Heart right ventricle (tissue), 16 donors: ENCODE results near the gene ADAMTS17. TPM values are rescaled to one million over a fixed set of nuclear protein-coding genes. Genes with fewer than 3 reads are reported as not detected.

Source experiments
- ATAC-seq, 8 donors: fragments of 200-7000 bp; cut with Tn5 transposase; one replicate each; pipeline ENCODE4 v1.9.1; 2020; ENCODE audit warnings: mild to moderate bottlenecking in 8 of 8, moderate library complexity in 8 of 8, moderate number of reproducible peaks in 1 of 8
- DNase-seq, 2 donors: peaks; one replicate each; pipeline ENCODE4 v3.0.0-alpha.2; 2020
- H3K27ac ChIP-seq, 10 donors: fragments of 200-600 bp; sonication (generic) in 2 of 10; one replicate each; pipeline versions ENCODE4 v1.5.0 to v1.8.0; 2020 to 2022; ENCODE audit warnings: mild to moderate bottlenecking in 3 of 10
- H3K27me3 ChIP-seq, 7 donors: fragments of 200-600 bp; one replicate each; pipeline ENCODE4 v1.8.0; 2021 to 2022; ENCODE audit warnings: mild to moderate bottlenecking in 2 of 7
- H3K36me3 ChIP-seq, 9 donors: fragments of 200-600 bp; sonication (generic) in 1 of 9; one replicate each; pipeline versions ENCODE4 v1.5.0 to v1.8.0; 2020 to 2022; ENCODE audit warnings: mild to moderate bottlenecking in 2 of 9
- H3K4me1 ChIP-seq, 9 donors: fragments of 200-600 bp; sonication (generic) in 1 of 9; one replicate each; pipeline versions ENCODE4 v1.5.0 to v1.8.0; 2020 to 2022; ENCODE audit warnings: mild to moderate bottlenecking in 4 of 9
- H3K4me3 ChIP-seq, 10 donors: fragments of 200-600 bp; sonication (generic) in 2 of 10; one replicate each; pipeline versions ENCODE4 v1.5.0 to v1.8.0; 2020 to 2022; ENCODE audit warnings: mild to moderate bottlenecking in 7 of 10, moderate library complexity in 2 of 10
- H3K9me3 ChIP-seq, 11 donors: fragments of 200-600 bp in 10 of 11; sonication (generic) in 2 of 11; one replicate each; pipeline versions ENCODE4 v1.5.0 to v1.8.0; 2013 to 2022; ENCODE audit warnings: mild to moderate bottlenecking in 2 of 11, control low read depth in 1 of 11, moderate library complexity in 1 of 11
- WGBS, 2 donors: extraction: QIAGEN DNeasy Blood & Tissue Kit; methylation state at CpG; one replicate each; pipeline ENCODE4 v1.1.7; 2013; ENCODE audit warnings: inconsistent platforms in 1 of 2; 5-methylcytosine and 5-hydroxymethylcytosine counted together
- intact Hi-C, 10 donors: fragments of 100-400 bp; cut with DNase I; formaldehyde crosslinking; loops; one replicate each; pipeline versions ENCODE4 v1.11.1 to v1.14.2; 2022
- polyA plus RNA-seq, 2 donors: library from polyadenylated mRNA; stranded (reverse); fragments of 200-250 nt; gene quantifications; one replicate each; pipeline ENCODE4 v1.2.3, GENCODE V29; 2013
- total RNA-seq, 10 donors: library from RNA; stranded (reverse); fragmentation: NEBNext Ultra II Directional in 3 of 10; extraction: Animal tissue kit (Norgen Biotek cat#: 25700) in 3 of 10; gene quantifications; one replicate each; pipeline versions ENCODE4 v1.2.1 to v1.2.4, GENCODE V29; 2021 to 2023
- TF ChIP-seq, protein P1 (sequence below), 9 donors: fragments of 200-600 bp; sonication (generic) in 2 of 9; IDR thresholded peaks; one replicate each; pipeline versions ENCODE4 v1.5.0 to v1.8.0; 2021 to 2022; ENCODE audit warnings: antibody characterized with exemption in 9 of 9, mild to moderate bottlenecking in 5 of 9, moderate library complexity in 1 of 9
- donor health status: Arrhythmogenic right ventricular cardiomyopathy.
- donor health status: ischemic (EF 13 %, LVEDD 7.1; RV severe dilation, severe dysfunction).
- donor health status: healthy with polysubstance abuse.
- donor health status: DM: no; HTN: yes; CAD: no.
- donor health status: DM: no; HTN: no; CAD: no.
- donor health status: ischemic (EF 25% LVEDD 6.9; RV normal size, moderate dysfunction).
- donor health status: ischemic (EF 25% LVEDD 5.7; RV mildly dilated, moderate dysfunction).
- donor health status: healthy.
- donor health status: DM: yes; HTN: yes; CAD: no.
- donor health status: Ischemic cardiomyopathy.
- donor health status: ischemic (EF 35%, LVEDD 5.7; RV mildly dilated, moderate dysfunction).
- donor health status: nonischemic (EF 11% LVEDD 7.7; RV severe dilation, severe dysfunction).
- donor health status: DM: yes; HTN: yes; CAD: no.
- donor health status: PGD.
- donor health status: ischemic (EF 29% LVEDD 5.4; RV normal size, mild dysfunction).
- donor health status: nonischemic (EF 23%, LVEDD 6.1; RV moderate dilation, normal function).

Gene ADAMTS17
- total and polyA plus RNA-seq, 12 donors: 0.47 to 5.0 (median 1.2) TPM

DNA sequence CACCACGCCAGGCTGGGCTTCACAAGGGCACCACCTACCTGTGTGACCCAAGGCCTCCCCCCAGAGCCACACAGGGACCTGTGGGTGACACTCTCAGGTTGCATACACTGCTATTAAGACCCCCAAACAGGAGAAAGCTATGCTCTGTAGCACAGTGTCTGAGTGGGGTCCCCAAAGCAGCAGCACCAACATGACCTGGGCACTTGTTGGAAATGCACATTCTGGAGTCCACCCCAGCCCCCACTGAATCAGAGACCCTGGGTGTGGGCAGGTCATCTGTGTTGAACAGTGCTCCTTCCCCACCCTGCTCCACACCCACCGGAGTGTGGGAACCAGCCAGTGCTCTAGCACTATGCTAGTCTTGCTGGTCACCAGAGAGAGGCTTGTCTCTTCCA, 76.1 kb downstream of the ADAMTS17 start:
- TF ChIP-seq, protein P1, sequence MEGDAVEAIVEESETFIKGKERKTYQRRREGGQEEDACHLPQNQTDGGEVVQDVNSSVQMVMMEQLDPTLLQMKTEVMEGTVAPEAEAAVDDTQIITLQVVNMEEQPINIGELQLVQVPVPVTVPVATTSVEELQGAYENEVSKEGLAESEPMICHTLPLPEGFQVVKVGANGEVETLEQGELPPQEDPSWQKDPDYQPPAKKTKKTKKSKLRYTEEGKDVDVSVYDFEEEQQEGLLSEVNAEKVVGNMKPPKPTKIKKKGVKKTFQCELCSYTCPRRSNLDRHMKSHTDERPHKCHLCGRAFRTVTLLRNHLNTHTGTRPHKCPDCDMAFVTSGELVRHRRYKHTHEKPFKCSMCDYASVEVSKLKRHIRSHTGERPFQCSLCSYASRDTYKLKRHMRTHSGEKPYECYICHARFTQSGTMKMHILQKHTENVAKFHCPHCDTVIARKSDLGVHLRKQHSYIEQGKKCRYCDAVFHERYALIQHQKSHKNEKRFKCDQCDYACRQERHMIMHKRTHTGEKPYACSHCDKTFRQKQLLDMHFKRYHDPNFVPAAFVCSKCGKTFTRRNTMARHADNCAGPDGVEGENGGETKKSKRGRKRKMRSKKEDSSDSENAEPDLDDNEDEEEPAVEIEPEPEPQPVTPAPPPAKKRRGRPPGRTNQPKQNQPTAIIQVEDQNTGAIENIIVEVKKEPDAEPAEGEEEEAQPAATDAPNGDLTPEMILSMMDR (IDR thresholded peaks at IDR 0.05): no peak
- H3K36me3 ChIP-seq: no peaks in the 10 kb centered on the region
- H3K27ac ChIP-seq: no peak overlapping the region
- ATAC-seq (peak in 1 of 8 donors; percentile 22), DNase-seq (no peak)
- peaks cover 0 to 6% (median 0%) of the 10 kb centered on the region in 7 donors for H3K27me3 ChIP-seq
- intact Hi-C loops: loop anchor here in 1 of 10 donors (5.0 kb wide), 1 partner anchor 1558 kb away; no protein-coding TSS in a partner anchor
- no peak overlapping the region for H3K4me3 ChIP-seq
- H3K4me1 ChIP-seq: no peaks in the 10 kb centered on the region
- no peaks in the 10 kb centered on the region for H3K9me3 ChIP-seq
- 62 to 81% methylated on average over 2 of the region's 2 CpGs for WGBS, 2 donors

DNA sequence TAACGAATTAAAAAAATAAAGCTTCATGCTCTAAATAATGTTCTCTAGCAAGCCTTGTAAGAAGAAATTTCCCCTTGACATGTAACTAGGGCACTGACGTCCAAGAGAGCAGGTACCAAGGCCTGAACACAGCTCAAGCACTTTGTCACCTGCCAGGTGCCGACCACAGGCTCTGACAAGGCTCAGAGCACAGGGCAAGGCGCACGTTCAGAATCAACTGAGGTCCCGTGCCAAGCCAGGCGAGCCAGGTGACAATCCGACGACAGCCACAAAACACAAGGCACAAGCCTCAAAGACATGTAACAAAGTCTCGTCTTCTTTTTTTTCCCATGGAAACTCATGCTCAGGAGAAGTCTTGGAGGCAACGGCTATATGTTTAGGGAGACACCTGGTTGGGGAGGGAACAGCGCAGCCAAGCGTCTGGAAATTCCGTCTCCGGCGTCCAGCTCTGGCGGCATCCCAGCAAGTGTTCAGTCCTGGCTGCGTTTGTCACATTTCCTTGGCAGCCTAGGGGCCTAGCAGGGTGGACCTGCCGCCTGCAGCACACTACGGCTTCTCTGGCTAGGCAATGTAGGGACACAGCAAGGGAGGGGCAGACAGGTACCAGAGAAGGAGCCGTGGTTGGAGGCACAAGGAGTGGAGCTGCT, 76.7 kb downstream of the ADAMTS17 start:
- Histone ChIP-seq H3K9me3 (no peaks in the 10 kb centered on the region), H3K27me3 (peaks cover 0 to 6% (median 0%) of the 10 kb centered on the region in 7 donors), H3K27ac (no peak overlapping the region), H3K36me3 (no peaks in the 10 kb centered on the region), H3K4me3 (no peak overlapping the region), H3K4me1 (no peaks in the 10 kb centered on the region)
- intact Hi-C loops: loop anchor here in 1 of 10 donors (5.0 kb wide), 1 partner anchor 1558 kb away; no protein-coding TSS in a partner anchor
- peak in 2 of 8 donors; percentile 22 to 61 for ATAC-seq
- 75 to 80% methylated on average over 21 of the region's 21 CpGs for WGBS, 2 donors
- TF ChIP-seq, protein P1 (IDR thresholded peaks at IDR 0.05): no peak
- no peak for DNase-seq

DNA sequence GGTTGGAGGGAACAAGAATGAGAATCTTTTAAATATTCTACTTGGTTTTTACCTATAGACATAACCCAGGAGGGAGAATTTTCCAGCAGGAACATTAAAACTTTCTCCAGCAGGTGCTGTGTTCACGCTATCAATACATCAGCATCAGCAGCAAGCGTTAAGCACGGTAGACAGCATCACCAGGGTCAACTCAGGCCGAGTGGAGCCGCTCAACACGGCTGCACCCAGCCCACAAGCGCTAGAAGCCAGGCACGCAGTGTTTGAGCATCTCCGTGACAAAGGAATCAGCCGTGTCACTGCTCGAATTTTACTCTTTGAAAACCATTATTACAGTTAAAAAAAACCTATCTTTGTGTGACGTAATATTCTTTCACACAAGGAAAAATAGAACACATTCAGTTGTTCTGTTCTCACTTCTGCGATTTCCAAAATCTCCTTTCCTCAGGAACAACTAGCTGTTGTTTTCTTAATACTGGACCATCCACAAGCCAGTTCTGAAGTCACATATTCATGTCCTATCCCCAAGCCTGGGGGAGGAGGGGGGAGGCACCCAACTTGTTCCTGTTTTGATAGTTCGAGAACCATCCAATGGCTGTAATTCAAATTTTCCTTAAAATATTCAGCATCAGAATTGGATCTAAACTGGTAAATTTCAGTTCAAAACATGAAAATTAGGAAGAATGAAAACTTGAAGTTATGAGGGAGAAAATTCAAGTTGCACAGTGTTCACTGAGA, 77.9 kb downstream of the ADAMTS17 start:
- TF ChIP-seq, protein P1 (IDR thresholded peaks at IDR 0.05): no peak
- intact Hi-C loops: no loop called here
- H3K4me1 ChIP-seq: no peaks in the 10 kb centered on the region
- no peak overlapping the region for H3K4me3 ChIP-seq
- WGBS, 2 donors: 81 to 82% methylated on average over 14 of the region's 14 CpGs
- ATAC-seq: no peak
- peaks cover 0 to 6% (median 0%) of the 10 kb centered on the region in 7 donors for H3K27me3 ChIP-seq
- no peaks in the 10 kb centered on the region for H3K36me3 ChIP-seq
- H3K27ac ChIP-seq: no peak overlapping the region
- H3K9me3 ChIP-seq: no peaks in the 10 kb centered on the region
- no peak for DNase-seq

DNA sequence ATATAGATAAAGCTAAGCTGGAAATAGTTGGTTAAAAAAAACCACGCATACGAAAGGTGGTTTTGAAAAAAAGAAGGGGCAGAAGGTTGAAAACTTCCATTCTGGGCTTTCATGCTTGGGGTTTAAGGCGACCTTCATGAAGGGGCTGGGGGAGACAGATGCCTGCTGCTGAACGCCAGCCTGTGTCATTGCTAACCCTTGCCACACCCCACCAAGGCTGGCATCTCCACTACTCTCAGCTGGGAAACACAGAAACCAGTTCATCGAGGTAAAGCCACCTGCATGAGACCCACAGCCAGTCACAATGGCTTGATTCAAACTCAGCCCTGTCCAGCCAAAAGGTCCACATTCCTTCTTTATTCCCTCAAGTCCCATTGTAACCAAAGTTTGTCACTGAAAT, 78.7 kb downstream of the ADAMTS17 start:
- TF ChIP-seq, protein P1 (IDR thresholded peaks at IDR 0.05): no peak

More for the DNA sequence above, 78.7 kb downstream of the ADAMTS17 start:
- WGBS, 2 donors: 91 to 96% methylated on average over 5 of the region's 5 CpGs
- H3K4me1 ChIP-seq: no peaks in the 10 kb centered on the region
- H3K36me3 ChIP-seq: no peaks in the 10 kb centered on the region
- no peaks in the 10 kb centered on the region for H3K9me3 ChIP-seq
- intact Hi-C loops: no loop called here
- H3K27me3 ChIP-seq: peaks cover 0 to 6% (median 0%) of the 10 kb centered on the region in 7 donors
- ATAC-seq (no peak), DNase-seq (no peak)
- no peak overlapping the region for H3K4me3 ChIP-seq
- H3K27ac ChIP-seq: no peak overlapping the region
